A549 (cell line): ENCODE results near the gene TCF4. TPM values are rescaled to one million over a fixed set of nuclear protein-coding genes. Genes with fewer than 3 reads are reported as not detected.

ENCODE experiments used
- ATAC-seq, 2 experiments: fragments of 200-7000 bp in 1 of 2; fragments of >200 bp in 1 of 2; cut with Nextera tagmentation in 1 of 2; cut with Tn5 transposase in 1 of 2; 3 replicates each; pipeline versions ENCODE4 v1.8.0 to v1.9.1; 2018 to 2020; ENCODE audit warnings: mild to moderate bottlenecking in 1 of 2, moderate library complexity in 1 of 2
- CTCF ChIA-PET: fragments of 300-600 bp; sonication (Branson Sonifier 250); formaldehyde crosslinking; extraction: SDS; loops from one replicate; lab custom pipeline; 2021; ENCODE audit warnings: antibody characterized with exemption, inconsistent platforms; lab: Yijun Ruan, JAX
- POLR2A ChIA-PET: fragments of 350-600 bp; formaldehyde crosslinking; extraction: SDS; loops from one replicate; lab custom pipeline; 2021; ENCODE audit warnings: antibody characterized with exemption, inconsistent platforms; lab: Yijun Ruan, JAX
- DNase-seq, 2 experiments: peaks; one replicate each; pipeline versions ENCODE4 v3.0.0 to v3.0.0-alpha.2; 2011 to 2016; ENCODE audit warnings: low read depth in 1 of 2, low spot score in 1 of 2
- FAIRE-seq: peaks from 2 replicates; lab custom pipeline; 2011; peaks lifted over from hg19 to GRCh38; lab: Jason Lieb, UNC
- H3K27ac ChIP-seq, 2 experiments: fragments of >200 bp; sonication (Bioruptor Twin); formaldehyde crosslinking; 3 replicates each; pipeline ENCODE4 v1.5.1; 2016 to 2017
- H3K4me1 ChIP-seq: fragments of >200 bp; sonication (Bioruptor Twin); formaldehyde crosslinking; 3 replicates; pipeline ENCODE4 v1.6.1; 2016
- H3K4me2 ChIP-seq: fragments of >200 bp; sonication (Bioruptor Twin); formaldehyde crosslinking; 3 replicates; pipeline ENCODE4 v1.6.1; 2016
- H3K4me3 ChIP-seq: fragments of >200 bp; sonication (Bioruptor Twin); formaldehyde crosslinking; 3 replicates; pipeline ENCODE4 v1.5.1; 2016
- H3K9me3 ChIP-seq: fragments of >200 bp; sonication (Bioruptor Twin); formaldehyde crosslinking; 3 replicates; pipeline ENCODE4 v1.6.1; 2016
- CHD4 ChIP-seq: fragments of 200-600 bp; sonication (generic); IDR thresholded peaks from 2 replicates; pipeline ENCODE4 v1.6.1; 2016; ENCODE audit warnings: antibody characterized with exemption, mild to moderate bottlenecking, borderline replicate concordance
- CTCF ChIP-seq: fragments of >200 bp; sonication (Bioruptor Twin); formaldehyde crosslinking; IDR thresholded peaks from 3 replicates; pipeline ENCODE4 v1.5.1; 2016
- EHF ChIP-seq: fragments of 250-450 bp; sonication (Bioruptor Pico); IDR thresholded peaks from 2 replicates; pipeline ENCODE4 v1.5.0; 2020; ENCODE audit warnings: mild to moderate bottlenecking
- EHMT2 ChIP-seq: fragments of 200-600 bp; sonication (generic); IDR thresholded peaks from 2 replicates; pipeline ENCODE4 v1.6.1; 2016; ENCODE audit warnings: antibody characterized with exemption, low read depth, mild to moderate bottlenecking, moderate library complexity
- EP300 ChIP-seq, 2 experiments: fragments of >200 bp; sonication (Bioruptor Twin); formaldehyde crosslinking; IDR thresholded peaks; 2 replicates in 1 of 2; 3 replicates in 1 of 2; pipeline ENCODE4 v1.6.1; 2016 to 2017
- ESRRA ChIP-seq: fragments of 150-350 bp; IDR thresholded peaks from 2 replicates; pipeline ENCODE4 v1.6.1; 2014; ENCODE audit warnings: mild to moderate bottlenecking, low read length, borderline replicate concordance
- FOSL2 ChIP-seq, 2 experiments: fragments of 450-650 bp in 1 of 2; fragments of >200 bp in 1 of 2; sonication (Bioruptor Twin) in 1 of 2; formaldehyde crosslinking; IDR thresholded peaks; 2 replicates each; pipeline versions ENCODE4 v1.5.0 to v1.6.1; 2016 to 2020; ENCODE audit warnings: mild to moderate bottlenecking in 1 of 2, moderate library complexity in 1 of 2
- FOXS1 ChIP-seq: fragments of 250-450 bp; sonication (Bioruptor Pico); IDR thresholded peaks from 2 replicates; pipeline ENCODE4 v1.5.0; 2020; ENCODE audit warnings: mild to moderate bottlenecking, moderate library complexity
- HDAC2 ChIP-seq: fragments of 200-600 bp; sonication (generic); IDR thresholded peaks from 2 replicates; pipeline ENCODE4 v1.6.1; 2016
- HMGXB4 ChIP-seq: fragments of 250-450 bp; sonication (Bioruptor Pico); IDR thresholded peaks from 2 replicates; pipeline ENCODE4 v1.5.0; 2021; ENCODE audit warnings: mild to moderate bottlenecking, moderate library complexity, borderline replicate concordance
- HOXB13 ChIP-seq: fragments of 250-450 bp; sonication (Bioruptor Pico); IDR thresholded peaks from 2 replicates; pipeline ENCODE4 v1.5.0; 2020; ENCODE audit warnings: low read depth, mild to moderate bottlenecking, moderate library complexity
- JUN ChIP-seq, 2 experiments: fragments of >200 bp; sonication (Bioruptor Twin); formaldehyde crosslinking; IDR thresholded peaks; 2 replicates in 1 of 2; 3 replicates in 1 of 2; pipeline ENCODE4 v1.6.1; 2016 to 2017
- JUNB ChIP-seq: fragments of >200 bp; sonication (Bioruptor Twin); formaldehyde crosslinking; IDR thresholded peaks from 2 replicates; pipeline ENCODE4 v1.6.1; 2016
- KDM1A ChIP-seq: fragments of 200-600 bp; sonication (generic); IDR thresholded peaks from 2 replicates; pipeline ENCODE4 v1.6.1; 2016; ENCODE audit warnings: low read depth, mild to moderate bottlenecking
- MAFK ChIP-seq: fragments of 450-650 bp; IDR thresholded peaks from 2 replicates; pipeline ENCODE4 v1.6.1; 2014; ENCODE audit not compliant: partially characterized antibody
- MAX ChIP-seq: IDR thresholded peaks from 2 replicates; pipeline ENCODE4 v1.6.1; 2012
- MAZ ChIP-seq: fragments of 150-350 bp; IDR thresholded peaks from 2 replicates; pipeline ENCODE4 v1.6.1; 2014; ENCODE audit warnings: antibody characterized with exemption, low read depth, low read length, borderline replicate concordance
- MYC ChIP-seq: IDR thresholded peaks from 2 replicates; pipeline ENCODE4 v1.6.1; 2012; ENCODE audit warnings: mild to moderate bottlenecking, inconsistent platforms, low read length, improper control_type of control experiment, borderline replicate concordance
- NR3C1 ChIP-seq: fragments of >200 bp; sonication (Bioruptor Twin); formaldehyde crosslinking; IDR thresholded peaks from 3 replicates; pipeline ENCODE4 v1.6.1; 2017
- POLR2AphosphoS2 ChIP-seq: conservative IDR thresholded peaks from 2 replicates; pipeline ENCODE4 v1.6.1; 2012; ENCODE audit warnings: low read length, improper control_type of control experiment, inconsistent platforms
- RAD21 ChIP-seq, 2 experiments: fragments of >200 bp in 1 of 2; sonication (Bioruptor Twin) in 1 of 2; formaldehyde crosslinking in 1 of 2; IDR thresholded peaks in 1 of 2; conservative IDR thresholded peaks in 1 of 2; 2 replicates in 1 of 2; 3 replicates in 1 of 2; pipeline ENCODE4 v1.6.1; 2012 to 2018; ENCODE audit warnings: inconsistent platforms in 1 of 2
- RCOR1 ChIP-seq: fragments of 150-350 bp; IDR thresholded peaks from 2 replicates; pipeline ENCODE4 v1.6.1; 2014; ENCODE audit warnings: antibody characterized with exemption, low read length, low read depth
- RNF2 ChIP-seq: fragments of 200-600 bp; sonication (generic); IDR thresholded peaks from 2 replicates; pipeline ENCODE4 v1.6.1; 2016; ENCODE audit warnings: low read depth, mild to moderate bottlenecking, antibody characterized with exemption, moderate library complexity, borderline replicate concordance
- SREBF2 ChIP-seq: fragments of 450-650 bp; IDR thresholded peaks from 2 replicates; pipeline ENCODE4 v1.6.1; 2014; ENCODE audit warnings: mild to moderate bottlenecking, moderate library complexity
- TP53 ChIP-seq: fragments of 250-450 bp; sonication (Bioruptor Pico); IDR thresholded peaks from 2 replicates; pipeline ENCODE4 v1.5.0; 2021; ENCODE audit warnings: mild to moderate bottlenecking, moderate library complexity
- USF2 ChIP-seq: fragments of 450-650 bp; IDR thresholded peaks from 2 replicates; pipeline ENCODE4 v1.6.1; 2014; ENCODE audit warnings: antibody characterized with exemption
- ZC3H11A ChIP-seq: fragments of 450-650 bp; IDR thresholded peaks from 2 replicates; pipeline ENCODE4 v1.6.1; 2014; ENCODE audit warnings: antibody characterized with exemption, mild to moderate bottlenecking
- ZNF302 ChIP-seq: fragments of 250-450 bp; sonication (Bioruptor Pico); IDR thresholded peaks from 2 replicates; pipeline ENCODE4 v1.9.0; 2021; ENCODE audit warnings: inconsistent platforms, mild to moderate bottlenecking, moderate library complexity
- ZSCAN20 ChIP-seq: fragments of 250-450 bp; sonication (Bioruptor Pico); IDR thresholded peaks from 2 replicates; pipeline ENCODE4 v1.8.0; 2022; ENCODE audit warnings: mild to moderate bottlenecking, moderate library complexity
- whole genome bisulfite sequencing: methylation state at CpG from one replicate; pipeline ENCODE4 v1.1.6; 2017; ENCODE audit errors: missing lambda C conversion rate; 5-methylcytosine and 5-hydroxymethylcytosine counted together
- polyA plus RNA-seq, 4 experiments: library from polyadenylated mRNA; depleted of rRNA in 3 of 4; stranded (reverse); fragments of >200 nt; fragmentation: RNase III in 1 of 4; extraction: RNeasy Plus Mini Kit Qiagen cat#74134 plus additional on column Dnase treatment in 1 of 4; gene quantifications; 2 replicates in 3 of 4; 3 replicates in 1 of 4; pipeline ENCODE4 v1.2.3, GENCODE V29; 2011 to 2017

The TCF4 gene
- polyA plus RNA-seq, 2 of the 4 experiments (the other 2 are of a cell fraction), result 3.0 to 4.0 TPM

GRCh38 chr18:55236150-55236931, 351.7 kb downstream of the TCF4 start:
- 69% methylated on average over 6 of the region's 6 CpGs for WGBS
- no peak for DNase-seq
- ATAC-seq, result no peak
- ChIA-PET CTCF (interaction anchor here (0.6 to 1.0 kb wide), 3 partner anchors 24 to 1262 kb away, joined by 3 to 4 read pairs (median 3); no protein-coding TSS in a partner anchor), POLR2A (no interaction called here)
- Histone ChIP-seq H3K27ac (no peak overlapping the region), H3K4me3 (no peak overlapping the region), H3K4me1 (no peaks in the 10 kb centered on the region), H3K4me2 (no peak overlapping the region), H3K9me3 (no peaks in the 10 kb centered on the region)
- no peak for TF ChIP-seq ZNF302 (CRISPR knock-in tag)
- no peak for TF ChIP-seq TP53 (CRISPR knock-in tag)
- TF ChIP-seq RNF2, result no peak
- no peak for TF ChIP-seq POLR2AphosphoS2
- no peak for TF ChIP-seq JUN (IDR thresholded peaks at IDR 0.05)
- TF ChIP-seq HOXB13 (CRISPR knock-in tag), result no peak
- TF ChIP-seq EHMT2, result no peak
- TF ChIP-seq NR3C1, result no peak
- TF ChIP-seq RCOR1, result no peak
- no peak for TF ChIP-seq ESRRA
- no peak for TF ChIP-seq SREBF2
- TF ChIP-seq ZSCAN20, result no peak
- no peak for TF ChIP-seq EP300 (IDR thresholded peaks at IDR 0.05)
- no peak for TF ChIP-seq HMGXB4 (CRISPR knock-in tag)
- TF ChIP-seq JUNB, result no peak
- no peak for TF ChIP-seq FOSL2 (IDR thresholded peaks at IDR 0.05)
- no peak for TF ChIP-seq FOSL2 (CRISPR knock-in tag; IDR thresholded peaks at IDR 0.05)
- TF ChIP-seq HDAC2, result no peak
- TF ChIP-seq CTCF, result no peak
- TF ChIP-seq MAX, result no peak
- no peak for TF ChIP-seq MAFK
- FAIRE-seq, result no peak

GRCh38 chr18:55235094-55235461, 352.9 kb downstream of the TCF4 start:
- no peak for ATAC-seq
- 46% methylated on average over 3 of the region's 3 CpGs for WGBS
- Histone ChIP-seq H3K4me3 (no peak overlapping the region), H3K27ac (no peak overlapping the region), H3K4me2 (peak overlapping the region; percentile 64), H3K4me1 (no peaks in the 10 kb centered on the region), H3K9me3 (no peaks in the 10 kb centered on the region)
- DNase-seq, result no peak
- CTCF ChIA-PET, result interaction anchor here (0.5 to 2.3 kb wide), 55 partner anchors 9 to 1413 kb away, joined by 3 to 17 read pairs (median 3); no protein-coding TSS in a partner anchor
- TF ChIP-seq MAZ, result no peak
- TF ChIP-seq MYC, result no peak
- no peak for TF ChIP-seq EHF (CRISPR knock-in tag)
- TF ChIP-seq ZC3H11A, result no peak
- no peak for TF ChIP-seq POLR2AphosphoS2
- TF ChIP-seq CHD4, result no peak
- no peak for TF ChIP-seq KDM1A
- TF ChIP-seq RAD21 (conservative IDR thresholded peaks at IDR 0.05 in 1 of 2, IDR thresholded peaks at IDR 0.05 in 1 of 2), result no peak
- TF ChIP-seq USF2, result no peak
- TF ChIP-seq FOXS1 (CRISPR knock-in tag), result no peak
- TF ChIP-seq ESRRA, result no peak
- POLR2A ChIA-PET, result no interaction called here
- no peak for FAIRE-seq
